ENCODE measurements around the gene BEND6. TPM values are rescaled to one million over a fixed set of nuclear protein-coding genes. Genes with fewer than 3 reads are reported as not detected.
A peak's percentile ranks its signal among the peaks of the same experiment; 100 is the strongest.

The BEND6 gene
- total and polyA plus RNA-seq, 2 of the 4 experiments (the other 2 are of a cell fraction), result 4.1 to 9.7 TPM

DNA sequence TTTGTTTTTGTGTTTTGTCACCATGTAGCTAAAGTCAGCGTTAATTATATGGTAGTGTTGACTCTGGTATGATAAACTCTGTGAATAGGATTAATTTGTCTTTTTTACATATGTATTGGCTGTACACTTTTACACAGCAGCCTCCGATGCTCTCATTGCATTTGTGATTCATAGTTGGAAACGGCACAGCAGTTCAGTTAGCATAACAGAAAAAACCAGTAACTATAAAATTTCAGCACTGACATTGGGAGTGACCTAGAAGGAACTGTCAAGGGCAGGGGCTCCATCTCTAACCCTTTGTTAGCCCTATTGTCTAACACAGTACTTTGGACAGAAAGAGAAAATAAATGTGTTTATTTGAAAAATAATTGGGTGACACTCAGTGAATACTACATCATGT, 5.6 kb upstream of the BEND6 start:
- Histone ChIP-seq H3K4ac (ENCODE audit: low read depth, low read length) (no peak overlapping the region), H3K27me3 (ENCODE audit: control insufficient read depth, insufficient read depth, low read length) (no peaks in the 10 kb centered on the region), H3K9me3 (ENCODE audit: control insufficient read depth, insufficient read depth, low read length) (no peaks in the 10 kb centered on the region), H3K14ac (replicated peaks; ENCODE audit: low read depth, low read length) (no peak overlapping the region), H4K5ac (ENCODE audit: low read depth, low read length) (no peak overlapping the region), H3K23ac (ENCODE audit: low read depth, low read length) (no peak overlapping the region), H4K91ac (ENCODE audit: insufficient read depth, low read depth, low read length) (no peak overlapping the region), H3K4me2 (ENCODE audit: low read depth, low read length) (no peak overlapping the region), H3K18ac (ENCODE audit: low read depth, low read length) (no peak overlapping the region), H2BK20ac (ENCODE audit: low read depth, low read length) (no peak overlapping the region), H3K79me1 (ENCODE audit: low read depth in 1 of 2, low read length in 2 of 2) (peaks cover 14 to 38% of the 10 kb centered on the region in 2 experiments), H2BK120ac (ENCODE audit: low read depth, low read length) (no peak overlapping the region), H2BK15ac (ENCODE audit: low read depth, low read length) (no peak overlapping the region), H2AK5ac (ENCODE audit: low read depth, low read length) (no peak overlapping the region), H3K27ac (ENCODE audit: insufficient read depth, low read length) (no peak overlapping the region), H3K4me1 (ENCODE audit: control insufficient read depth, insufficient read depth, low read length) (peaks cover 8% of the 10 kb centered on the region), H3K4me3 (ENCODE audit: insufficient read depth, low read depth, low read length) (no peak overlapping the region), H2AK9ac (replicated peaks; ENCODE audit: low read depth, low read length, poor library complexity) (no peak overlapping the region), H3K56ac (ENCODE audit: extremely low read depth, insufficient read depth, low read length) (no peak overlapping the region), H3K9ac (ENCODE audit: low read depth, low read length) (no peak overlapping the region), H4K20me1 (ENCODE audit: insufficient read depth, low read length) (no peaks in the 10 kb centered on the region; the same call in 1 of the 2 replicates), H3K9me1 (ENCODE audit: insufficient read depth, low read length) (no peaks in the 10 kb centered on the region), H2AFZ (replicated peaks; ENCODE audit: low read length, poor library complexity) (no peak overlapping the region), H3K36me3 (ENCODE audit: control insufficient read depth, insufficient read depth, low read length) (peaks cover 6% of the 10 kb centered on the region), H4K8ac (ENCODE audit: low read depth in 2 of 2, low read length in 2 of 2) (no peak overlapping the region), H2BK5ac (ENCODE audit: low read depth, low read length, poor library complexity, severe bottlenecking) (no peak overlapping the region)
- WGBS, 2 experiments (ENCODE audit: extremely low coverage in 2 of 2, insufficient read length in 1 of 2), result no CpG with 5 or more reads among the region's 3 CpGs
- dilution Hi-C loops (cut with HindIII; ENCODE audit: low sequenced_read_pairs, unreplicated experiment) (no loop called here), in situ Hi-C loops (cut with MboI; ENCODE audit: low sequenced_read_pairs) (no loop called here), intact Hi-C loops (cut with micrococcal nuclease) (no loop called here)
- TF ChIP-seq RAD21 (IDR thresholded peaks at IDR 0.05; ENCODE audit: low read length), result no peak
- no peak for TF ChIP-seq MXI1 (IDR thresholded peaks at IDR 0.05; ENCODE audit: borderline replicate concordance, low read depth, low read length)
- no peak for TF ChIP-seq FOS (IDR thresholded peaks at IDR 0.05; ENCODE audit: low read depth, low read length)
- TF ChIP-seq CEBPB (IDR thresholded peaks at IDR 0.05; ENCODE audit: low read depth, low read length), result no peak
- no peak for TF ChIP-seq CHD1 (IDR thresholded peaks at IDR 0.05; ENCODE audit: low read depth, low read length)
- TF ChIP-seq, protein P1, sequence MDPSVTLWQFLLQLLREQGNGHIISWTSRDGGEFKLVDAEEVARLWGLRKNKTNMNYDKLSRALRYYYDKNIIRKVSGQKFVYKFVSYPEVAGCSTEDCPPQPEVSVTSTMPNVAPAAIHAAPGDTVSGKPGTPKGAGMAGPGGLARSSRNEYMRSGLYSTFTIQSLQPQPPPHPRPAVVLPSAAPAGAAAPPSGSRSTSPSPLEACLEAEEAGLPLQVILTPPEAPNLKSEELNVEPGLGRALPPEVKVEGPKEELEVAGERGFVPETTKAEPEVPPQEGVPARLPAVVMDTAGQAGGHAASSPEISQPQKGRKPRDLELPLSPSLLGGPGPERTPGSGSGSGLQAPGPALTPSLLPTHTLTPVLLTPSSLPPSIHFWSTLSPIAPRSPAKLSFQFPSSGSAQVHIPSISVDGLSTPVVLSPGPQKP (IDR thresholded peaks at IDR 0.05; ENCODE audit: borderline replicate concordance, low read depth, low read length), result no peak
- no peak for TF ChIP-seq NFE2L2 (IDR thresholded peaks at IDR 0.05; ENCODE audit: low read depth, low read length)
- TF ChIP-seq CTCF (conservative IDR thresholded peaks at IDR 0.05; ENCODE audit: low read depth, low read length), result no peak
- POLR2A ChIA-PET (ENCODE audit: unreplicated experiment), result no interaction called here
- no TSS peak for BruUV-seq (replicated peaks)
- peak; percentile 50 for DNase-seq
- CTCF ChIA-PET, result no interaction called here
- ATAC-seq (ENCODE audit: low read depth), result no peak

Measured in IMR-90 (cell line).